NCI-H748 treated with DMSO at 0.1 percent for 48 hours (cell line): ENCODE results near the gene DPPA3.
"Not testable (repeated sequence)": the region's sequence is repeated elsewhere in the genome, so short reads cannot be mapped to it uniquely, and the experiment has no call there.

Experiments
- DNase-seq: peaks from one replicate; lab custom pipeline; 2025; lab: John Stamatoyannopoulos, UW

Gene DPPA3

GRCh38 chr12:7730984-7731383, 19.8 kb downstream of the DPPA3 start:
- not testable (repeated sequence) for DNase-seq

- no peak for DNase-seq
Observed at GRCh38 chr12:7731486-7731885, 20.3 kb downstream of the DPPA3 start.

- DNase-seq: no peak
Observed at GRCh38 chr12:7732993-7733392, 21.8 kb downstream of the DPPA3 start.

GRCh38 chr12:7747246-7747645, 36.0 kb downstream of the DPPA3 start, which contains the start of gene CLEC4C:
TSS of gene CLEC4C (minus strand) at chr12:7747375. CDS start at chr12:7747348, 27 bp downstream.
- DNase-seq: no peak

GRCh38 chr12:7748852-7749251, 37.6 kb downstream of the DPPA3 start:
- DNase-seq: no peak

- DNase-seq: no peak
Observed at GRCh38 chr12:7749442-7749841, 38.2 kb downstream of the DPPA3 start.

- no peak for DNase-seq
Observed at GRCh38 chr12:7750350-7750749, 39.1 kb downstream of the DPPA3 start.

GRCh38 chr12:7751394-7751793, 40.2 kb downstream of the DPPA3 start:
- no peak for DNase-seq

- not testable (repeated sequence) for DNase-seq
Observed at GRCh38 chr12:7751941-7752922, 41.0 kb downstream of the DPPA3 start.

- not testable (repeated sequence) for DNase-seq
Observed at GRCh38 chr12:7755668-7756067, 44.4 kb downstream of the DPPA3 start.

GRCh38 chr12:7756993-7757392, 45.8 kb downstream of the DPPA3 start:
- no peak for DNase-seq

- no peak for DNase-seq
Observed at GRCh38 chr12:7758766-7759140, 47.5 kb downstream of the DPPA3 start.
